Ovary (tissue), 9 donors: ENCODE results near the gene CGB7. TPM values are rescaled to one million over a fixed set of nuclear protein-coding genes. Genes with fewer than 3 reads are reported as not detected.
"Not testable (repeated sequence)": the region's sequence is repeated elsewhere in the genome, so short reads cannot be mapped to it uniquely, and the experiment has no call there.

ENCODE experiments used
- DNase-seq, 5 donors: peaks; one replicate each; pipeline ENCODE4 v3.0.0-alpha.2; 2019 to 2020
- H3K27ac ChIP-seq, 2 donors: fragments of 200-600 bp; one replicate each; pipeline versions ENCODE4 v1.5.1 to v1.8.0; 2019 to 2022
- H3K27me3 ChIP-seq: fragments of 200-600 bp; one replicate; pipeline ENCODE4 v1.8.0; 2022
- H3K36me3 ChIP-seq: fragments of 200-600 bp; sonication (generic); one replicate; pipeline ENCODE4 v1.5.1; 2019
- H3K4me1 ChIP-seq: one replicate; pipeline ENCODE4 v1.8.1; 2013; ENCODE audit warnings: mild to moderate bottlenecking, moderate library complexity; ENCODE audit not compliant: insufficient read depth
- H3K4me3 ChIP-seq: fragments of 200-600 bp; sonication (generic); one replicate; pipeline ENCODE4 v1.5.1; 2017
- H3K9me3 ChIP-seq, 2 donors: fragments of 200-600 bp in 1 of 2; sonication (generic) in 1 of 2; one replicate each; pipeline versions ENCODE4 v1.5.1 to v1.8.1; 2013 to 2019; ENCODE audit warnings: mild to moderate bottlenecking in 1 of 2, moderate library complexity in 1 of 2
- EP300 ChIP-seq: sonication (generic); formaldehyde crosslinking; IDR thresholded peaks from one replicate; pipeline ENCODE4 v1.6.1; 2017; ENCODE audit warnings: antibody characterized with exemption
- POLR2A ChIP-seq: fragments of 450-650 bp; IDR thresholded peaks from one replicate; pipeline ENCODE4 v1.6.1; 2017; ENCODE audit warnings: antibody characterized with exemption, mild to moderate bottlenecking, moderate library complexity
- WGBS, 3 donors: extraction: QIAGEN DNeasy Blood & Tissue Kit in 1 of 3; methylation state at CpG; one replicate each; pipeline versions ENCODE4 v1.1.5 to v1.1.7; 2013 to 2017; 5-methylcytosine and 5-hydroxymethylcytosine counted together
- intact Hi-C, 4 donors: fragments of 100-400 bp; cut with DNase I; formaldehyde crosslinking; loops; one replicate each; pipeline versions ENCODE4 v1.11.0 to v1.15.1; 2022 to 2023
- polyA plus RNA-seq, 2 donors: library from polyadenylated mRNA; stranded (reverse); fragments of 200-250 nt in 1 of 2; fragments of 350-450 nt in 1 of 2; fragmentation: Illumina TruSeq in 1 of 2; extraction: RNeasy Lipid Tissue Mini Kit (QIAGEN cat#74804) in 1 of 2; gene quantifications; one replicate each; pipeline ENCODE4 v1.2.3, GENCODE V29; 2013 to 2014
- total RNA-seq, 7 donors: library from RNA; depleted of rRNA in 2 of 7; stranded (reverse); fragments of >200 nt in 2 of 7; fragmentation: NEBNext Ultra II Directional in 3 of 7; extraction: Animal tissue kit (Norgen Biotek cat#: 25700) in 3 of 7; gene quantifications; one replicate each; pipeline versions ENCODE4 v1.1.0 to v1.2.4, GENCODE V29; 2016 to 2023
- TF ChIP-seq, protein P1 (sequence below), 3 donors: fragments of 450-650 bp in 2 of 3; fragments of 200-600 bp in 1 of 3; IDR thresholded peaks; one replicate each; pipeline versions ENCODE4 v1.5.1 to v1.8.0; 2016 to 2022; ENCODE audit warnings: antibody characterized with exemption in 3 of 3, mild to moderate bottlenecking in 1 of 3
- donor health status: DM: no; HTN: no; CAD: no; lungs with moderate emphysema.
- donor health status: DM: no; HTN: no; CAD: no.
- donor health status: Bipolar disorder and iron deficiency.
- donor health status: DM: yes; HTN: yes; CAD: no.
- donor health status: DM: no; HTN: no; CAD: no.
- donor health status: DM: yes; HTN: yes; CAD: no.

Gene CGB7
- total and polyA plus RNA-seq, 9 donors = 0.15 TPM; not detected in 8

DNA sequence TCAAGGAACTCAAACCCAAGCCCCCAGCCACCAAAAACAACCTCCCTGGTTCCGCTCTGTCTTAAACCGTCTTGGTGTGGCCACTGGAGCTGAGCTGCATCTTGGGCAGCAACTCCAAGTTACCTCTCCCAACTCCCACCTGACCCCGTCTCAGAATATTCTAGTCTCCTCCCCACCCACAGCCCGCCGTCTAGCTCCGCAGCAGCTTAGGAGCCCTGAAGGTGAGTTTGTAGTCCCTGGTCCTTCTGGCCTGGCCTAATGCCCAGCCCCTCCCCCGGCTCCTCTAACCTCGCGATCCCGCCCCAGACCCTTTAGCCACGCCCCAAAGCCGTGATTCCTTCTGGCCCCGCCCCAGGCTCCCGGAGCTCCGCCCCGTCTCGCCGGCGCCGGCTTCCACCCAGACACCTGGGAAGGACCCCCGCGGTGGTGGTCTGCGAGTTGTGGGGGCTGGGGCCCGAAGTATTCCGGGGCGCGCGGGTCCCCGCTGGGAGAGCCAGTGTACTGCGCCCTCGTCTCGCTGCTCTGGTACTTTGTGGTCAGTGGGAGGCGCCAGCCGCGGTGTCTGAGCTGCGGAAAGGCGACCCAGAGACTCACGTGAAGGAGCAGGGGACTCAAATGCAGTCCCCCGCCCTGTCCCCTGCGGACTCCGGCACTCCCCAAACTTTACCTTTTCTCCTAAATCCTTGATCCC lies 38.2 kb downstream of the CGB7 start:
- peaks cover 7% of the 10 kb centered on the region for H3K4me1 ChIP-seq
- DNase-seq = peak; percentile 39 to 75 (median 52)
- H3K27me3 ChIP-seq = no peaks in the 10 kb centered on the region
- no peak overlapping the region for H3K27ac ChIP-seq
- peak overlapping the region; percentile 29 for H3K4me3 ChIP-seq
- H3K36me3 ChIP-seq = no peaks in the 10 kb centered on the region
- no peaks in the 10 kb centered on the region for H3K9me3 ChIP-seq
- intact Hi-C loops = no loop called here
- 7 to 13% (median 8%) methylated on average over 30 to 41 of the region's 41 CpGs for WGBS, 3 donors
- no peak for TF ChIP-seq POLR2A
- no peak for TF ChIP-seq EP300
- TF ChIP-seq, protein P1, sequence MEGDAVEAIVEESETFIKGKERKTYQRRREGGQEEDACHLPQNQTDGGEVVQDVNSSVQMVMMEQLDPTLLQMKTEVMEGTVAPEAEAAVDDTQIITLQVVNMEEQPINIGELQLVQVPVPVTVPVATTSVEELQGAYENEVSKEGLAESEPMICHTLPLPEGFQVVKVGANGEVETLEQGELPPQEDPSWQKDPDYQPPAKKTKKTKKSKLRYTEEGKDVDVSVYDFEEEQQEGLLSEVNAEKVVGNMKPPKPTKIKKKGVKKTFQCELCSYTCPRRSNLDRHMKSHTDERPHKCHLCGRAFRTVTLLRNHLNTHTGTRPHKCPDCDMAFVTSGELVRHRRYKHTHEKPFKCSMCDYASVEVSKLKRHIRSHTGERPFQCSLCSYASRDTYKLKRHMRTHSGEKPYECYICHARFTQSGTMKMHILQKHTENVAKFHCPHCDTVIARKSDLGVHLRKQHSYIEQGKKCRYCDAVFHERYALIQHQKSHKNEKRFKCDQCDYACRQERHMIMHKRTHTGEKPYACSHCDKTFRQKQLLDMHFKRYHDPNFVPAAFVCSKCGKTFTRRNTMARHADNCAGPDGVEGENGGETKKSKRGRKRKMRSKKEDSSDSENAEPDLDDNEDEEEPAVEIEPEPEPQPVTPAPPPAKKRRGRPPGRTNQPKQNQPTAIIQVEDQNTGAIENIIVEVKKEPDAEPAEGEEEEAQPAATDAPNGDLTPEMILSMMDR (IDR thresholded peaks at IDR 0.05) = no peak

- H3K27me3 ChIP-seq, H3K36me3 ChIP-seq, intact Hi-C loops, H3K4me1 ChIP-seq, H3K27ac ChIP-seq, H3K9me3 ChIP-seq: not testable (repeated sequence)
- 1 to 2% (median 1%) methylated on average over 49 to 50 of the region's 50 CpGs for WGBS, 3 donors
- peak in 4 of 5 donors; percentile 44 to 71 (median 50) for DNase-seq
- H3K4me3 ChIP-seq = peak overlapping the region; percentile 29
These were observed 38.9 kb downstream of the CGB7 start for GRCh38 chr19:49018388-49019241.

- H3K9me3 ChIP-seq = no peaks in the 10 kb centered on the region
- H3K36me3 ChIP-seq = no peaks in the 10 kb centered on the region
- TF ChIP-seq, protein P1 (IDR thresholded peaks at IDR 0.05) = no peak
- TF ChIP-seq EP300 = no peak
- no peak for TF ChIP-seq POLR2A
- intact Hi-C loops = no loop called here
- H3K27ac ChIP-seq = no peak overlapping the region
- peak in 3 of 5 donors; percentile 29 to 62 (median 54) for DNase-seq
- H3K4me3 ChIP-seq = peak overlapping the region; percentile 29
- H3K4me1 ChIP-seq = peaks cover 7% of the 10 kb centered on the region
- H3K27me3 ChIP-seq = no peaks in the 10 kb centered on the region
- 1 to 3% (median 1%) methylated on average over 17 to 62 of the region's 62 CpGs for WGBS, 3 donors
These were observed 39.7 kb downstream of the CGB7 start for GRCh38 chr19:49017666-49018351.

- H3K36me3 ChIP-seq = no peaks in the 10 kb centered on the region
- H3K27ac ChIP-seq = no peak within 1 kb of the TSS
- no peaks in the 10 kb centered on the region for H3K27me3 ChIP-seq
- DNase-seq = no peak
- WGBS, 3 donors = 61 to 64% (median 62%) methylated on average over 15 to 17 of the region's 17 CpGs
- TF ChIP-seq POLR2A (no peak), EP300 (no peak)
- TF ChIP-seq, protein P1 (IDR thresholded peaks at IDR 0.05) = no peak
- intact Hi-C loops = no loop called here
- H3K4me1 ChIP-seq = peaks cover 7% of the 10 kb centered on the region
- no peaks in the 10 kb centered on the region for H3K9me3 ChIP-seq
- H3K4me3 ChIP-seq = peak within 1 kb of the TSS; percentile 29
These were observed 40.4 kb downstream of the CGB7 start, which contains the start of gene LHB for GRCh38 chr19:49017041-49017665. Gene LHB, minus strand, starts transcription at chr19:49017091. Its CDS starts 10 bp downstream, at chr19:49017081.
